HG03521 (cell line): ENCODE results near the gene INTS13.
"Not testable (repeated sequence)": the region's sequence is repeated elsewhere in the genome, so short reads cannot be mapped to it uniquely, and the experiment has no call there.

ENCODE experiments used
- ATAC-seq: cut with Tn5 transposase; IDR thresholded peaks from one replicate; pipeline ENCODE4 v1.9.1; 2021; ENCODE audit warnings: mild to moderate bottlenecking, moderate library complexity; ENCODE audit not compliant: unreplicated experiment

INTS13 gene

DNA sequence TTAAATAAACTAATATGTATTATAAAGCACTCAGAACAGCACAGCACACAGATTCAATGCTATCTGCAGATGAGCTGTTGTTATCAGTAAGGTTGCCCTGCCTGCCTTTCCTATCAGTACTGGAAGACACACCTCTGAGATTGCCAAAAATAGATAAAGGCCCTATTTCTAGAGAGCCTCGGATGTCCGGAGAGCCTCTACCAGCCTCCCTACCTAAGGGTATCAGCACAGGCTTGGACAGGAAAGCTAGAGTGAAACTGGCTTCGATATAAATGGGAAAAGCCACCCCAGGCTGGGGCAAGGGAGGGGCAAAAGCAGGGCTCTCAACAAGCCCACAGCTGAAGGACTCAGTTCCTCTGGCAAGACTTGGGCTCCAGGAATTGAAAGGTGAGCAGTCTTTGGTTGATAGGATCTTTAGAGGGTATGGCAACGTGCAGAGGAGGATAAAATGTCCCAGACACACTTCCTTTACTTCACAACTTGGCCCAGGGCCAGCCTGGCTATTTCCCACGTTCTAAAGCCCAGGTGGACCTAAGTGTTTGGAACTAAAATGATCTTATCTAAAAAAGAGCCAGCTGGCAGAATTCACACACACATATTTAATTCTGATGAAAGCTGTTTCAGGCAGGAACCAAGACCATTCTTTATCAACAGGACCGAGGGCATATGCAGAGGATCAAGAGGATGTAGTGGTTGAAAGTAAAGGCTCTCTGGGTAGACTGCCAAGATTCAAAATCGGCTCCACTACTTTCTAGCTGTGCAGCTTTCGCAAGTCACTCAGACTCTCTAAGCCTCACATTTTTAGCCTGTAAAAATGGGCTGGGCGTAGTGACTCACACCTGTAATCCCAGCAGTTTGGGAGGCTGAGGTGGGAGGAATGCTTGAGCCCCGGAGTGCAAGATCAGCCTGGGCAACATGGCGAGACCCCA, 67.0 kb downstream of the INTS13 start:
- ATAC-seq, result no peak

DNA sequence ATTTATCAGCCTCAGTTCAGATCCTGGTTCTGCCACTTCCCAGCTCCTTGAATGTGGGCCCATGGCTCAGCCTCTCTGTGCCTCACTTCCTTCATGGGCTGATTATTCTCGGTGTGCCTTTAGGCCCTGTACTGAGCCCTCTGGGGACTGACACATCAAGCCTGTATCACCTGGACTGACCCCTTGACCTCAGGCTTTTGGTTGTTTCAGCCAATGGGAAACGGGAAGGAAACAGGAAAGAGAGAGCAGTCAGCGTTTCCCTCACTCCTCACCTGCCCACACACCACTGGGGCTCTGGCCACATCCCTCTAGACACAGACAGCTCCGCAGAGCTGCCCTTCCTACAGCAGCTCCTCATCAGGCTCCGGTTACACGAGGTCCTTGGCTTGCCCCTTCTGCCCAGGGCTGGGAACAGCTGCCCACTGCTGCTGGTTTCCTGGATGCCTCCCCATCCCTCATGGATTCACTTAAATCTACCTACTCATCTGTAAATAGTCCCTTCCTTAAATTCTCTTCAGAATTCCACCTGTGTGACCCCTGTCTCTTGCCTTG, 67.8 kb downstream of the INTS13 start:
- no peak for ATAC-seq

DNA sequence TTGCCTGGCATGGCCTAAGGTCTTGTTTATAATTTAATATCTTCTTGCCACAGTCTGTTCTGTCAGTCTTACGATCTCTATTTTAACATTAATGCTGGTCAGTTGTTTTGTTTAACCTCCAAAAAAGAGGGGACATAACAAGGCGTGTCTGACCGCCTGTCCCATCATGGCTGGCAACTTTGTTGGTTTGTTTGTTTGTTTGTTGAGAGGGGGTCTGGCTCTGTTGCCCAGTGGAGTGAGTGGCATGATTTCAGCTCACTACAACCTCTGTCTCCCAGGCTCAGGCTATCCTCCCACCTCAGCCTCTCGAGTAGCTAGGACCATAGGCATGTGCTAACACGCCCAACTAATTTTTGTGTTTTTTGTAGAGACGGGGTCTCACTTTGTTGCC, 68.7 kb downstream of the INTS13 start:
- ATAC-seq, result no peak

DNA sequence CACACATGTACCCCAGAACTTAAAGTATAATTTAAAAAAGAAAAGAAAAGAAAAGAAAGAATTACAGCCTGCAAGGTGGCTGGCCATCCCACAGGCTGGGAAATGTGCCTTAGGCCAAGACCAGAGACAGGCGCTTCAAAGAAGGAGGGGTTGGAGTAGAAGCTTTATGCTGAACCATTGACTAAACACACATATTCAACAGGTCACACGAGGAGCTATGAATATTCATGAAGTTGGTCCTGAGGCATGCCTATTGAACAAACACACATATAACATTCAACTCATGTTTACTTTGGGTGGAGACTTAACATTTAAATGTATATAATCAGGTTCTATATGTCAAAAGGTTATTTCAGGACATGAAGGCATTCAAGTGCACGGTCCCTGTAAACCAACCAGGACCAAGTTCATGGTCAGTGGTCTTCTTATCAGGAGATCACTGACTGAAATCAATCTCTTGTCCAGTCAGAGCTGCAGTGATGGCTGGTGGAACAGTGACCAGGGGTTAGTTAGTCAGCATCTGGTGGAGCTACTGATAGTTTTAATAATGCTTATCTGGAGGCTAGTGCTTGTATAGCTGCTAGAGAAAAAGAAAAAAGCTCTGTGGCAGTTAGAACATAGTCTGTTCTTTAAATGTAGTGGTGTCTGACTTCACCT, 69.2 kb downstream of the INTS13 start:
- no peak for ATAC-seq

DNA sequence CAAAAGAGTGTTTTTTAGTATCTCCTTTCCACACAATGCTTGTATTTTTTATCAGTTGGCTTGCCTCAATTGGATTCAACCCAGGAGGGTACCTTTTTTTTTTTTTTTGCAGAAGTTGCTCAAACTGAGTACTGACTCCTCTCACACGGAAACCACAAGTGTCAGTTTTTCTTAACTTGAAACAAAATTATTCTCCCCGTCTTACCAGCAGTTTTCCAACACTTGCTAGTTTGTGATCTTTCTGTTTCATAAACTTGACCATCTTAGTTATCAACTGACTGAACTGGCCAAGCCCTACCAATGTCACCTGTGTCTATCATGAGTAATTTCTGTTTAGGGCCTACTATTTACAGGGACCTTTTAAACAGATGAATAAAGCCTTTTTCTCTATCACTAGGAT, 70.7 kb downstream of the INTS13 start:
- ATAC-seq, result peak; percentile 56

DNA sequence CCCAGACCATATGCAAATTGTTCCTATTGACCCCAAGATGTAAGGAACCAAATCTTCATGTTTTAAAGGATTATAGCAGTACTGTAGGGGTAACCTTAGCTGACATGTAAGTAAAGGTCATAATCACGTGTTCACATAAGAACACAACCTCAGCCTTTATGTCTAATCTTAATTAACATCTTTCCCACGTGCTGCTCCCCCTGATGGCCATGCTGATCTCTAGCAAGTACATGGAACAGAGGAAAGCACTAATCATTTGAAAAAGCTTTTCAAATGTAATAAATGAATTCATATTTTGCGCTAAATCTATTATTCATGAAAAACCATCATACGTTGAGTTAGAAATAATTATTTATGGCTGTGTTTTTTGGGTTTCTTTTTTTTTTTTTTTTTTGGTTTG, 74.3 kb downstream of the INTS13 start:
- no peak for ATAC-seq

DNA sequence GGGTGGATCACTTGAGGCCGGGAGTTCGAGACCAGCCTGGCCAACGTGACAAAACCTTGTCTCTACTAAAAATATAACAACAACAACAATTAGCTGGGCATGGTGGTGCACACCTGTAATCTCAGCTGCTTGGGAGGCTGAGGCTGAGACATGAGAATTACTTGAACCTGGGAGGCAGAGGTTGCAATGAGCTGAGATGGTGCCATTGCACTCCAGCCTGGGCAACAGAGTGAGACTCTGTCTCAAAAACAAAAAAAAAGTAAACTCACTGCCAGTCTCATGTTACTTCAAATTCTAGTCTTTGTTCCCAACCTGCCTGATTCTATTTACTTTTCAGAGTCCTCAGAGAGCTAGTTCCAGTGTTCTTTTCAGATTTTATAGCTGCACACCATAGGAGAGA, 75.0 kb downstream of the INTS13 start:
- not testable (repeated sequence) for ATAC-seq

DNA sequence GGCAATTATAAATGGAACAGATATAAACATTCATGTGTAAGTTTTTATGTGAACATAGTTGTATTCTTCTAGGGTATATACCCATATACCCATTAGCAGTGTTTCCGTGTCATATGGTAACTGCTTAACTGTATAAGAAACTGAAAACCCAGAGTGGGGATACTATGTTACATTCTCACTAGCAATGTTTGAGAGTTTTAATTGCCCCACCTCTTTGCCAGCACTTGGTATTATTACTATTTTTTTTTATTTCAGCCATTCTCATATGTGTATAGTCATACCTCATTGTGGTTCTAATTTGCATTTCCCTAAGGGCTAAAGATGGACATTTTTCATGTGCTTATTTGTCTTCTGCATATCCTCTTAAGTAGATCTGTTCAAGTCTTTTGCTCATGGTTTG, 76.1 kb downstream of the INTS13 start:
- no peak for ATAC-seq

DNA sequence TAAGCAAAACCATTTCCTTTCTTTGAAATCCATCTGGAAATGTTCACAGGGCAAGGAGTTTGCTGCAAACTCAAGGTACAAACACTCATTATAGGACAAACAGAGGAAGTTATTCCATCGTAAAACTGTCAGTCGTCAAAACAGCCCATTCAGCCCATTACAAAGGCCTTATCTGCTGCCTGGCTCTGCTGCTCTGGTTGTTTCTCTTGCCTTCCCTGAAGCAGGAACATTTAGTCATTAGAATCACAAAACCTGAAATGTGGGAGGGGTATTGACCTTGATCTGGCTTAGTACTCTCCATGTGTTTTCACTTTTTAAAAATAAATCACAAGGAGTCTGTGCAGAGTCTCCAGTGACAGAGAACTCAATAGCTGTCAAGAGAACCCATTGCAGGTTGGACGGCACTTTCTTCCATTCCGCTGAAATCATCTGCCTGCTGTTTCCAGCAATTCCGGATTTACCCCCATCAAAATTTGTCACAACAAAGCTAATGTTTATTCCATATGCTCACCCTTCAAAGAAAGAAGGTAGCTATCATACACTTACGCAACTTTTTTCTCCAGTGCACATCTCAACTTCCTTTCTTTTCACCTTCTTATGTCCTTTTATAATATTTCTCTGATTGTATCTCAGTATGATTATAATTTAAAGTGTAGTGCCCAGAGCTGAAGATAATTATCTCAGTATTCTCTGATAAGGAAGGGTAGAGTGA, 80.2 kb downstream of the INTS13 start:
- no peak for ATAC-seq

DNA sequence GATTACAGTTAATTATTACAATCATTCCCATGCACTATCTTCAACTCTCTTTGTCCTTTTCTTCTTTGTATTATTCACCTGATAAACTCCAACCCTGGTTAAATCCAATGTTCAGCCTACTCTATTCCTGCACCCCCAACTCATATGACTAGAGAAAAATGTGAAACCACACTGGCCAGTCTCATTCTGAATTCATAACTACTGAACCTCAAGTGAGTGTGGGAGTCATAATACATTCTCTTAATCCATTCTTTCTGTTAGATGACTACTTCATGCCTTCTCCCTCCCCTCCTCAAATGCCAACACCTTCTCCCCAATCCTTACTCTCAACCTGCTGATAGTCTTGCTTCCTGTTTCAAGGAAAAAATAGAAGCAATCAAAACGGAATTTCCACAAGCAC, 82.4 kb downstream of the INTS13 start:
- no peak for ATAC-seq
